Activated CD4-positive, alpha-beta T cell treated with anti-CD3 and anti-CD28 coated beads for 36 hours (primary cell): ENCODE measurements around the gene CFC1. TPM values are rescaled to one million over a fixed set of nuclear protein-coding genes. Genes with fewer than 3 reads are reported as not detected.
"Not testable (repeated sequence)": the region's sequence is repeated elsewhere in the genome, so short reads cannot be mapped to it uniquely, and the experiment has no call there.

Source experiments
- ATAC-seq: fragments of 200-7000 bp; cut with Tn5 transposase; one replicate; pipeline ENCODE4 v1.10.0; 2021; ENCODE audit warnings: mild to moderate bottlenecking, moderate library complexity
- CTCF ChIA-PET: fragments of 350-600 bp; sonication (Branson Sonifier 250); formaldehyde crosslinking; loops from one replicate; lab custom pipeline; 2021; ENCODE audit warnings: antibody characterized with exemption; lab: Charles Lee
- POLR2A ChIA-PET: fragments of 350-600 bp; sonication (Branson Sonifier 250); formaldehyde crosslinking; loops from one replicate; lab custom pipeline; 2021; ENCODE audit warnings: antibody characterized with exemption, inconsistent platforms; lab: Charles Lee
- DNase-seq: peaks from one replicate; pipeline ENCODE4 v3.0.0-alpha.2; 2020
- H3K27ac Mint-ChIP-seq: one replicate; pipeline ENCODE4 v1.8.0; 2021; ENCODE audit warnings: mixed read lengths
- H3K27me3 Mint-ChIP-seq: one replicate; pipeline ENCODE4 v1.8.0; 2021; ENCODE audit warnings: mixed read lengths
- H3K36me3 Mint-ChIP-seq: one replicate; pipeline ENCODE4 v1.8.0; 2021; ENCODE audit warnings: low read depth, mixed read lengths
- H3K4me1 Mint-ChIP-seq: one replicate; pipeline ENCODE4 v1.8.0; 2021; ENCODE audit warnings: mixed read lengths
- H3K4me3 Mint-ChIP-seq: one replicate; pipeline ENCODE4 v1.8.0; 2021; ENCODE audit warnings: mild to moderate bottlenecking, moderate library complexity, mixed read lengths
- H3K9me3 Mint-ChIP-seq: one replicate; pipeline ENCODE4 v1.8.0; 2021; ENCODE audit warnings: low read depth, mixed read lengths
- intact Hi-C, 2 experiments: fragments of 100-400 bp; cut with DNase I in 1 of 2; cut with micrococcal nuclease in 1 of 2; formaldehyde crosslinking; loops; one replicate each; pipeline versions ENCODE4 v1.14.2 to v1.15.1; 2022 to 2024; cut with DNase I, micrococcal nuclease
- total RNA-seq, 2 experiments: library from RNA; stranded (reverse); gene quantifications; one replicate each; pipeline ENCODE4 v1.2.3, GENCODE V29; 2021

Gene CFC1
- total RNA-seq, 2 experiments from 2014 or later = not detected

- POLR2A ChIA-PET, ATAC-seq, H3K9me3 Mint-ChIP-seq: not testable (repeated sequence)
These were observed 56.6 kb downstream of the CFC1 start for GRCh38 chr2:130542789-130543188.

More at GRCh38 chr2:130542789-130543188, 56.6 kb downstream of the CFC1 start:
- H3K4me1 Mint-ChIP-seq, H3K27me3 Mint-ChIP-seq, DNase-seq, H3K36me3 Mint-ChIP-seq, H3K27ac Mint-ChIP-seq, CTCF ChIA-PET, intact Hi-C loops, H3K4me3 Mint-ChIP-seq: not testable (repeated sequence)

Other genes starting within 250 kb of the CFC1 start
- 10 to 100 TPM; 41.6 to 49.3 TPM for gene PTPN18, start 243.5 kb downstream of the CFC1 start, total RNA-seq
- not detected for gene POTEI, start 90.2 kb downstream of the CFC1 start, total RNA-seq
- not detected for gene CFC1B, start 78.4 kb downstream of the CFC1 start, total RNA-seq
- gene POTEJ, start 11.9 kb upstream of the CFC1 start, total RNA-seq = not detected
- not detected for gene GPR148, start 129.5 kb upstream of the CFC1 start, total RNA-seq
- not detected for gene AMER3, start 156.0 kb upstream of the CFC1 start, total RNA-seq
- gene ARHGEF4, start 237.3 kb upstream of the CFC1 start, total RNA-seq = 1 to 10 TPM; 1.2 to 1.9 TPM